H9 (cell line): ENCODE measurements around the gene SDHB. TPM values are rescaled to one million over a fixed set of nuclear protein-coding genes. Genes with fewer than 3 reads are reported as not detected.

Experiments used
- DNase-seq: peaks from one replicate; pipeline ENCODE4 v3.0.0-alpha.2; 2017
- H2AFZ ChIP-seq: one replicate; pipeline ENCODE4 v1.6.1; 2013; ENCODE audit warnings: mild to moderate bottlenecking, low read length, control low read depth, moderate library complexity
- H2AK5ac ChIP-seq: 2 replicates; pipeline ENCODE4 v1.6.1; 2013; ENCODE audit warnings: low read length, control low read depth, mixed read lengths; ENCODE audit not compliant: insufficient read length
- H2BK120ac ChIP-seq: one replicate; pipeline ENCODE4 v1.6.1; 2013; ENCODE audit warnings: low read depth, mild to moderate bottlenecking, low read length, control low read depth, inconsistent platforms; ENCODE audit not compliant: poor library complexity, severe bottlenecking
- H2BK12ac ChIP-seq: 2 replicates; pipeline ENCODE4 v1.6.1; 2013; ENCODE audit warnings: low read length, control low read depth, mixed read lengths, low read depth; ENCODE audit not compliant: insufficient read length
- H2BK15ac ChIP-seq: 2 replicates; pipeline ENCODE4 v1.6.1; 2013; ENCODE audit warnings: low read depth, low read length, control low read depth
- H2BK20ac ChIP-seq: one replicate; pipeline ENCODE4 v1.6.1; 2013; ENCODE audit warnings: low read depth, mild to moderate bottlenecking, low read length, control low read depth, inconsistent platforms; ENCODE audit not compliant: poor library complexity, severe bottlenecking
- H2BK5ac ChIP-seq: 2 replicates; pipeline ENCODE4 v1.6.1; 2013; ENCODE audit warnings: low read length, control low read depth, mixed read lengths; ENCODE audit not compliant: insufficient read length
- H3K14ac ChIP-seq: 2 replicates; pipeline ENCODE4 v1.6.1; 2013; ENCODE audit warnings: low read length, control low read depth; ENCODE audit not compliant: insufficient read depth
- H3K18ac ChIP-seq: 2 replicates; pipeline ENCODE4 v1.6.1; 2013; ENCODE audit warnings: low read depth, mild to moderate bottlenecking, mixed read lengths, low read length, control low read depth; ENCODE audit not compliant: insufficient read length
- H3K23ac ChIP-seq: 2 replicates; pipeline ENCODE4 v1.6.1; 2013; ENCODE audit warnings: low read length, control low read depth, mixed read lengths, low read depth; ENCODE audit not compliant: insufficient read length
- H3K23me2 ChIP-seq: 2 replicates; pipeline ENCODE4 v1.6.1; 2013; ENCODE audit warnings: low read depth, mild to moderate bottlenecking, mixed read lengths, low read length, control low read depth; ENCODE audit not compliant: insufficient read length, poor library complexity, severe bottlenecking
- H3K27ac ChIP-seq: 2 replicates; pipeline ENCODE4 v1.5.1; 2013; ENCODE audit warnings: low read length, control low read depth, mixed read lengths, low read depth; ENCODE audit not compliant: insufficient read length
- H3K27me3 ChIP-seq: 2 replicates; pipeline ENCODE4 v1.6.1; 2013; ENCODE audit warnings: low read length, control low read depth, inconsistent platforms; ENCODE audit not compliant: insufficient read depth
- H3K4ac ChIP-seq: 2 replicates; pipeline ENCODE4 v1.6.1; 2013; ENCODE audit warnings: low read depth, mild to moderate bottlenecking, control low read depth, inconsistent platforms, low read length, moderate library complexity
- H3K4me1 ChIP-seq: 2 replicates; pipeline ENCODE4 v1.6.1; 2013; ENCODE audit warnings: low read length, control low read depth, inconsistent platforms; ENCODE audit not compliant: insufficient read depth
- H3K4me2 ChIP-seq: 2 replicates; pipeline ENCODE4 v1.6.1; 2013; ENCODE audit warnings: low read length, control low read depth, mixed read lengths; ENCODE audit not compliant: insufficient read length, insufficient read depth
- H3K56ac ChIP-seq: 2 replicates; pipeline ENCODE4 v1.6.1; 2013; ENCODE audit warnings: low read depth, mild to moderate bottlenecking, mixed read lengths, low read length, control low read depth; ENCODE audit not compliant: insufficient read length
- H3K79me1 ChIP-seq: 2 replicates; pipeline ENCODE4 v1.6.1; 2013; ENCODE audit warnings: low read depth, mild to moderate bottlenecking, moderate library complexity, low read length, control low read depth, inconsistent platforms; ENCODE audit not compliant: insufficient read depth, poor library complexity, severe bottlenecking
- H3K79me2 ChIP-seq: 2 replicates; pipeline ENCODE4 v1.6.1; 2013; ENCODE audit warnings: low read length, control low read depth, inconsistent platforms; ENCODE audit not compliant: insufficient read depth
- H3K9ac ChIP-seq: 2 replicates; pipeline ENCODE4 v1.6.1; 2013; ENCODE audit warnings: low read length, control low read depth, mixed read lengths; ENCODE audit not compliant: insufficient read length; ENCODE audit errors: extremely low read depth
- H3K9me3 ChIP-seq: one replicate; pipeline ENCODE4 v1.6.1; 2013; ENCODE audit warnings: low read depth, low read length, inconsistent platforms; ENCODE audit not compliant: control insufficient read depth
- H3T11ph ChIP-seq: one replicate; pipeline ENCODE4 v1.6.1; 2013; ENCODE audit warnings: mild to moderate bottlenecking, low read length, control low read depth, inconsistent platforms
- H4K20me1 ChIP-seq: one replicate; pipeline ENCODE4 v1.6.1; 2013; ENCODE audit not compliant: control insufficient read depth, insufficient read length, insufficient read depth
- H4K5ac ChIP-seq: 2 replicates; pipeline ENCODE4 v1.6.1; 2013; ENCODE audit warnings: low read depth, mild to moderate bottlenecking, mixed read lengths, low read length, control low read depth; ENCODE audit not compliant: insufficient read length
- H4K8ac ChIP-seq: replicated peaks from 2 replicates; pipeline ENCODE4 v1.6.1; 2013; ENCODE audit warnings: low read length, control low read depth, mixed read lengths, low read depth; ENCODE audit not compliant: insufficient read length
- H4K91ac ChIP-seq: 2 replicates; pipeline ENCODE4 v1.6.1; 2013; ENCODE audit warnings: low read depth, mild to moderate bottlenecking, moderate library complexity, mixed read lengths, low read length, control low read depth; ENCODE audit not compliant: insufficient read length
- H3K27ac Mint-ChIP-seq, 3 experiments: 2 replicates in 2 of 3; 3 replicates in 1 of 3; pipeline ENCODE4 v1.8.0; 2020 to 2021; ENCODE audit warnings: mixed read lengths in 3 of 3, mild to moderate bottlenecking in 1 of 3, moderate library complexity in 1 of 3
- H3K27me3 Mint-ChIP-seq: 2 replicates; pipeline ENCODE4 v1.8.0; 2021; ENCODE audit warnings: low read depth, mild to moderate bottlenecking, moderate library complexity, mixed read lengths
- H3K36me3 Mint-ChIP-seq, 3 experiments: 2 replicates in 2 of 3; 3 replicates in 1 of 3; pipeline ENCODE4 v1.8.0; 2020 to 2021; ENCODE audit warnings: low read depth in 3 of 3, mixed read lengths in 3 of 3; ENCODE audit not compliant: insufficient read depth in 1 of 3
- H3K4me1 Mint-ChIP-seq, 2 experiments: 2 replicates each; pipeline ENCODE4 v1.8.0; 2020; ENCODE audit warnings: mixed read lengths in 2 of 2
- H3K4me3 Mint-ChIP-seq, 2 experiments: 2 replicates in 1 of 2; 3 replicates in 1 of 2; pipeline ENCODE4 v1.8.0; 2020 to 2021; ENCODE audit warnings: mild to moderate bottlenecking in 2 of 2, mixed read lengths in 2 of 2, moderate library complexity in 1 of 2
- H3K9me3 Mint-ChIP-seq, 2 experiments: 2 replicates in 1 of 2; 3 replicates in 1 of 2; pipeline ENCODE4 v1.8.0; 2020; ENCODE audit warnings: mild to moderate bottlenecking in 2 of 2, mixed read lengths in 2 of 2, moderate library complexity in 1 of 2
- CTCF ChIP-seq: fragments of 200-600 bp; sonication (generic); conservative IDR thresholded peaks from 3 replicates; pipeline ENCODE4 v1.8.0; 2021; ENCODE audit warnings: antibody characterized with exemption, mild to moderate bottlenecking
- WGBS: extraction: QIAGEN DNeasy Blood & Tissue Kit; methylation state at CpG from one replicate; pipeline ENCODE4 v1.1.7; 2013; ENCODE audit warnings: missing lambda C conversion rate, low lambda C conversion rate, mixed read lengths; ENCODE audit not compliant: insufficient read length; ENCODE audit errors: extremely low coverage; 5-methylcytosine and 5-hydroxymethylcytosine counted together
- total RNA-seq: library from RNA; stranded (reverse); gene quantifications from 2 replicates; pipeline ENCODE4 v1.2.1, GENCODE V29; 2021

The SDHB gene
- total RNA-seq, 1 experiment from 2014 or later, result 77.5 TPM

GRCh38 chr1:16978567-16979474 is 75.0 kb downstream of the SDHB start:
- Histone ChIP-seq H2AK5ac (no peak overlapping the region), H3K79me1 (no peaks in the 10 kb centered on the region), H3K23me2 (peaks cover 11% of the 10 kb centered on the region), H3K14ac (no peak overlapping the region), H2AFZ (no peak overlapping the region), H4K20me1 (no peaks in the 10 kb centered on the region), H2BK120ac (no peak overlapping the region), H3K23ac (no peak overlapping the region), H3K4ac (no peak overlapping the region), H3K27me3 (no peaks in the 10 kb centered on the region), H2BK12ac (no peak overlapping the region), H3T11ph (no peak overlapping the region), H4K5ac (no peak overlapping the region), H2BK15ac (no peak overlapping the region), H2BK20ac (no peak overlapping the region), H3K27ac (no peak overlapping the region), H3K18ac (no peak overlapping the region), H3K56ac (no peak overlapping the region), H3K9ac (peak overlapping the region; percentile 52), H3K79me2 (no peaks in the 10 kb centered on the region; the same call in 1 of the 2 replicates), H4K91ac (no peak overlapping the region), H4K8ac (no peak overlapping the region), H3K4me1 (no peaks in the 10 kb centered on the region; the same call in 1 of the 2 replicates), H2BK5ac (no peak overlapping the region), H3K9me3 (no peaks in the 10 kb centered on the region), H3K4me2 (peak overlapping the region; percentile 67)
- H3K27me3 Mint-ChIP-seq, result peaks cover 9% of the 10 kb centered on the region
- no peaks in the 10 kb centered on the region for H3K9me3 Mint-ChIP-seq
- TF ChIP-seq CTCF, result no peak
- H3K4me1 Mint-ChIP-seq, result peaks cover 27 to 41% of the 10 kb centered on the region in 2 experiments
- H3K36me3 Mint-ChIP-seq, result peaks cover 8 to 34% (median 26%) of the 10 kb centered on the region in 3 experiments
- WGBS, result no CpG with 5 or more reads among the region's 20 CpGs
- peak overlapping the region; percentile 80 to 82 for H3K4me3 Mint-ChIP-seq
- no peak overlapping the region for H3K27ac Mint-ChIP-seq
- DNase-seq, result no peak
